ENCODE measurements around the gene CD93. TPM values are rescaled to one million over a fixed set of nuclear protein-coding genes. Genes with fewer than 3 reads are reported as not detected.

CD93 gene
- total RNA-seq, 1 donor from 2014 or later = 3.4 TPM

- no peaks in the 10 kb centered on the region for H3K9me3 Mint-ChIP-seq (ENCODE audit: low read depth)
- peaks cover 10% of the 10 kb centered on the region for H3K4me1 Mint-ChIP-seq (ENCODE audit: low read depth)
- H3K36me3 Mint-ChIP-seq (ENCODE audit: low read depth) = no peaks in the 10 kb centered on the region
- no peaks in the 10 kb centered on the region for H3K27me3 Mint-ChIP-seq (ENCODE audit: low read depth)
- H3K4me3 Mint-ChIP-seq (ENCODE audit: unreplicated experiment) = no peak overlapping the region
- H3K27ac Mint-ChIP-seq (ENCODE audit: unreplicated experiment) = no peak overlapping the region
- no peak for TF ChIP-seq CTCF (IDR thresholded peaks at IDR 0.05)
- DNase-seq (ENCODE audit: low spot score) = peak; percentile 34
These were observed 17.3 kb upstream of the CD93 start for GRCh38 chr20:23103284-23104018.

GRCh38 chr20:23101696-23102406, 15.7 kb upstream of the CD93 start:
- Mint-ChIP-seq H3K9me3 (ENCODE audit: low read depth) (no peaks in the 10 kb centered on the region), H3K27ac (ENCODE audit: unreplicated experiment) (no peak overlapping the region), H3K27me3 (ENCODE audit: low read depth) (peaks cover 2% of the 10 kb centered on the region), H3K4me1 (ENCODE audit: low read depth) (peaks cover 10% of the 10 kb centered on the region), H3K4me3 (ENCODE audit: unreplicated experiment) (no peak overlapping the region), H3K36me3 (ENCODE audit: low read depth) (peaks cover 1% of the 10 kb centered on the region)
- no peak for DNase-seq (ENCODE audit: low spot score)
- TF ChIP-seq CTCF (IDR thresholded peaks at IDR 0.05) = no peak

GRCh38 chr20:23100720-23101107, 14.6 kb upstream of the CD93 start:
- Mint-ChIP-seq H3K36me3 (ENCODE audit: low read depth) (peaks cover 1% of the 10 kb centered on the region), H3K27me3 (ENCODE audit: low read depth) (peaks cover 2% of the 10 kb centered on the region), H3K4me3 (ENCODE audit: unreplicated experiment) (no peak overlapping the region), H3K9me3 (ENCODE audit: low read depth) (no peaks in the 10 kb centered on the region), H3K27ac (ENCODE audit: unreplicated experiment) (no peak overlapping the region), H3K4me1 (ENCODE audit: low read depth) (peaks cover 5% of the 10 kb centered on the region)
- no peak for TF ChIP-seq CTCF (IDR thresholded peaks at IDR 0.05)
- no peak for DNase-seq (ENCODE audit: low spot score)

GRCh38 chr20:23099791-23100719, 13.9 kb upstream of the CD93 start:
- Mint-ChIP-seq H3K27ac (ENCODE audit: unreplicated experiment) (no peak overlapping the region), H3K36me3 (ENCODE audit: low read depth) (peaks cover 1% of the 10 kb centered on the region)

More at GRCh38 chr20:23099791-23100719, 13.9 kb upstream of the CD93 start:
- Mint-ChIP-seq H3K27me3 (ENCODE audit: low read depth) (peaks cover 2% of the 10 kb centered on the region), H3K4me1 (ENCODE audit: low read depth) (peaks cover 5% of the 10 kb centered on the region), H3K4me3 (ENCODE audit: unreplicated experiment) (no peak overlapping the region), H3K9me3 (ENCODE audit: low read depth) (no peaks in the 10 kb centered on the region)
- no peak for TF ChIP-seq CTCF (IDR thresholded peaks at IDR 0.05)
- DNase-seq (ENCODE audit: low spot score) = no peak
